ENCODE measurements around the gene LAMA3.

Gene LAMA3

GRCh38 chr18:23684515-23685197, 4.6 kb upstream of the LAMA3 start (continued):
- no peak for TF ChIP-seq CTCF (tag by site-specific recombination; IDR thresholded peaks at IDR 0.05)
- TF ChIP-seq ZNF133 (tag by site-specific recombination; IDR thresholded peaks at IDR 0.05): no peak
- TF ChIP-seq ZNF211 (tag by site-specific recombination; IDR thresholded peaks at IDR 0.05; ENCODE audit: low read depth): no peak
- no peak for TF ChIP-seq ZNF510 (tag by site-specific recombination; IDR thresholded peaks at IDR 0.05; ENCODE audit: insufficient replicate concordance)
- TF ChIP-seq REST (tag by site-specific recombination; IDR thresholded peaks at IDR 0.05): no peak
- TF ChIP-seq ZNF521 (tag by site-specific recombination; IDR thresholded peaks at IDR 0.05): no peak
- no peak for TF ChIP-seq ZNF776 (tag by site-specific recombination; IDR thresholded peaks at IDR 0.05; ENCODE audit: borderline replicate concordance)
- TF ChIP-seq PRDM10 (tag by site-specific recombination; IDR thresholded peaks at IDR 0.05): peak; percentile 33; the same call in 1 of the 2 replicates
- TF ChIP-seq GLIS1 (tag by site-specific recombination; IDR thresholded peaks at IDR 0.05): no peak
- TF ChIP-seq GLI2 (tag by site-specific recombination; IDR thresholded peaks at IDR 0.05; ENCODE audit: borderline replicate concordance, low read depth): peak; percentile 99
- TF ChIP-seq ZNF791 (tag by site-specific recombination; IDR thresholded peaks at IDR 0.05): no peak
- no peak for TF ChIP-seq ZNF155 (tag by site-specific recombination; IDR thresholded peaks at IDR 0.05)
- TF ChIP-seq ZNF843 (tag by site-specific recombination; IDR thresholded peaks at IDR 0.05): peak; percentile 100
- TF ChIP-seq ZBTB10 (tag by site-specific recombination; IDR thresholded peaks at IDR 0.05): no peak
- TF ChIP-seq ZNF26 (tag by site-specific recombination; IDR thresholded peaks at IDR 0.05): no peak
- no peak for TF ChIP-seq ZNF830 (tag by site-specific recombination; IDR thresholded peaks at IDR 0.05; ENCODE audit: low read depth)
- no peak for TF ChIP-seq PBX3 (CRISPR knock-in tag; IDR thresholded peaks at IDR 0.05)
- TF ChIP-seq ZBTB17 (tag by site-specific recombination; IDR thresholded peaks at IDR 0.05): peak; percentile 54; the same call in 1 of the 2 replicates
- TF ChIP-seq ZNF37A (tag by site-specific recombination; IDR thresholded peaks at IDR 0.05): no peak
- TF ChIP-seq ZNF549 (tag by site-specific recombination; IDR thresholded peaks at IDR 0.05): no peak
- 0 out of 2 replicates have a peak, but pooled peaks have one; percentile 20 for TF ChIP-seq ZFP3 (tag by site-specific recombination; IDR thresholded peaks at IDR 0.05; ENCODE audit: low read depth)
- TF ChIP-seq ZNF18 (tag by site-specific recombination; IDR thresholded peaks at IDR 0.05): peak; percentile 81
- TF ChIP-seq ZNF157 (tag by site-specific recombination; IDR thresholded peaks at IDR 0.05): no peak
